ENCODE data around the gene PKD2.

The PKD2 gene

GRCh38 chr4:88007304-88008121, at the start of gene PKD2:
Gene PKD2, plus strand, starts transcription at chr4:88007635. Its CDS starts 99 bp downstream, at chr4:88007734.
- peak; percentile 67 for DNase-seq (ENCODE audit: low read depth)

GRCh38 chr4:87961993-87962392, 45.4 kb upstream of the PKD2 start:
- DNase-seq (ENCODE audit: low read depth), result peak; percentile 57

- no peak for DNase-seq (ENCODE audit: low read depth)
Observed at GRCh38 chr4:87962398-87963146, 44.9 kb upstream of the PKD2 start.

- no peak for DNase-seq (ENCODE audit: low read depth)
Observed at GRCh38 chr4:87965501-87965975, 41.9 kb upstream of the PKD2 start.

GRCh38 chr4:87966095-87966496, 41.3 kb upstream of the PKD2 start:
- no peak for DNase-seq (ENCODE audit: low read depth)

GRCh38 chr4:87967193-87967592, 40.2 kb upstream of the PKD2 start:
- DNase-seq (ENCODE audit: low read depth), result no peak

- DNase-seq (ENCODE audit: low read depth), result no peak
Observed at GRCh38 chr4:87970121-87970520, 37.3 kb upstream of the PKD2 start.

- DNase-seq (ENCODE audit: low read depth), result no peak
Observed at GRCh38 chr4:87971866-87972265, 35.6 kb upstream of the PKD2 start.

- peak; percentile 95 for DNase-seq (ENCODE audit: low read depth)
Observed at GRCh38 chr4:87973283-87974169, 33.9 kb upstream of the PKD2 start.

GRCh38 chr4:87974856-87975462, 32.5 kb upstream of the PKD2 start:
- no peak for DNase-seq (ENCODE audit: low read depth)

- peak; percentile 53 for DNase-seq (ENCODE audit: low read depth)
Observed at GRCh38 chr4:87975466-87975865, 32.0 kb upstream of the PKD2 start, which contains the start of gene SPP1. Gene SPP1, plus strand, starts transcription at chr4:87975714. Its CDS starts 1,182 bp downstream, at chr4:87976896.

- no peak for DNase-seq (ENCODE audit: low read depth)
Observed at GRCh38 chr4:87977521-87978278, 29.7 kb upstream of the PKD2 start.

- DNase-seq (ENCODE audit: low read depth), result peak; percentile 22
Observed at GRCh38 chr4:87978681-87979080, 28.8 kb upstream of the PKD2 start.

- no peak for DNase-seq (ENCODE audit: low read depth)
Observed at GRCh38 chr4:87979810-87980209, 27.6 kb upstream of the PKD2 start.

GRCh38 chr4:87981486-87981885, 25.9 kb upstream of the PKD2 start:
- no peak for DNase-seq (ENCODE audit: low read depth)

- no peak for DNase-seq (ENCODE audit: low read depth)
Observed at GRCh38 chr4:87982036-87982435, 25.4 kb upstream of the PKD2 start.

GRCh38 chr4:87982446-87983010, 24.9 kb upstream of the PKD2 start:
- DNase-seq (ENCODE audit: low read depth), result peak; percentile 27

GRCh38 chr4:87983996-87984395, 23.4 kb upstream of the PKD2 start:
- no peak for DNase-seq (ENCODE audit: low read depth)

GRCh38 chr4:87985097-87985886, 22.1 kb upstream of the PKD2 start:
- DNase-seq (ENCODE audit: low read depth), result peak; percentile 38

- DNase-seq (ENCODE audit: low read depth), result no peak
Observed at GRCh38 chr4:87985887-87986200, 21.6 kb upstream of the PKD2 start.
